Activated naive CD8-positive, alpha-beta T cell (primary cell): ENCODE measurements around the gene THSD4.

ENCODE experiments used
- H3K27ac Mint-ChIP-seq: one replicate; pipeline ENCODE4 v1.8.0; 2021; ENCODE audit warnings: mixed read lengths
- H3K27me3 Mint-ChIP-seq: one replicate; pipeline ENCODE4 v1.8.0; 2021; ENCODE audit warnings: mixed read lengths
- H3K36me3 Mint-ChIP-seq: one replicate; pipeline ENCODE4 v1.8.0; 2021; ENCODE audit warnings: mixed read lengths
- H3K4me1 Mint-ChIP-seq: one replicate; pipeline ENCODE4 v1.8.0; 2021; ENCODE audit warnings: low read depth, mixed read lengths
- H3K4me3 Mint-ChIP-seq: one replicate; pipeline ENCODE4 v1.8.0; 2021; ENCODE audit warnings: mild to moderate bottlenecking, mixed read lengths
- H3K9me3 Mint-ChIP-seq: one replicate; pipeline ENCODE4 v1.8.0; 2021; ENCODE audit warnings: low read depth, mixed read lengths

The THSD4 gene

DNA sequence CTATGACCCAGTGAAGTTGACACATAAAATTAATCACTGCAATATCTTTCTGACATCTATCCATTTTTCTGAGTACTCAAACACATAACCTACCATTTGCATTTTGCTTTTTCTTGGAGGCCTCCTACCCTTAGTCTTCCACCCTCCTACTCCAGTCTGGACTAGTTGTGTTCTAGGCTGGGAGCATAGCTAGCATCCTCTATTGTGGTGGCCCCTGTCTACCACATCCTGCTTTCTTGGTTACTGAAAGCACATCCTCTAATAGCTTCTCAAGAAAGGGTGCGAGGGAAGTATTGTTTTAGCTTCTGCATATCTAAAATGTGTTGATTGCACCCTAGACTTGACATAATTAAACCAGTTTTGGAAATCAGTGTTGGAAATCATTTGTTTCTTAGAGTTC is 176.5 kb downstream of the THSD4 start:
- Mint-ChIP-seq H3K4me3 (no peak overlapping the region), H3K36me3 (no peaks in the 10 kb centered on the region), H3K27ac (no peak overlapping the region), H3K9me3 (no peaks in the 10 kb centered on the region), H3K27me3 (peaks cover 4% of the 10 kb centered on the region), H3K4me1 (peaks cover 15% of the 10 kb centered on the region)

DNA sequence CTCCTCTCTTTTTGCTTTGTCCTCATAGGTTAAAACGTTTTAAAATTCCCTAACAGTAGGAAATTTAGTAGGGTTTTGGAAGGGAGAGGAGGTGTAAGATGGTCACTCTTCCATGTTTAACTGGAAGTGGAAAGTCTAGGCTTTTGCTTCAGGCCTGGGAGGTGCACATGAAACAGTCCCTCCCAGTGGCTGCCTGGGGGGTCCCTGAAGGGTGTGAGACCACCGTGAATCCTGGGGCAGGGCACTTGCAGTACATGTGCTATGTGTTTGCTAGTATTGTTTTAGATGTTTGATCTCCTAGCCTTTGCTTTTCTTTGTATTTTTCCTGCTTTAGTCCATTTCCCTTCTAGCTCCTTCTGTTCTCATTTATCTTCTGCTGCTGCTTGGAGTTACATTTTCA is 178.5 kb downstream of the THSD4 start:
- H3K27me3 Mint-ChIP-seq, result peaks cover 4% of the 10 kb centered on the region

DNA sequence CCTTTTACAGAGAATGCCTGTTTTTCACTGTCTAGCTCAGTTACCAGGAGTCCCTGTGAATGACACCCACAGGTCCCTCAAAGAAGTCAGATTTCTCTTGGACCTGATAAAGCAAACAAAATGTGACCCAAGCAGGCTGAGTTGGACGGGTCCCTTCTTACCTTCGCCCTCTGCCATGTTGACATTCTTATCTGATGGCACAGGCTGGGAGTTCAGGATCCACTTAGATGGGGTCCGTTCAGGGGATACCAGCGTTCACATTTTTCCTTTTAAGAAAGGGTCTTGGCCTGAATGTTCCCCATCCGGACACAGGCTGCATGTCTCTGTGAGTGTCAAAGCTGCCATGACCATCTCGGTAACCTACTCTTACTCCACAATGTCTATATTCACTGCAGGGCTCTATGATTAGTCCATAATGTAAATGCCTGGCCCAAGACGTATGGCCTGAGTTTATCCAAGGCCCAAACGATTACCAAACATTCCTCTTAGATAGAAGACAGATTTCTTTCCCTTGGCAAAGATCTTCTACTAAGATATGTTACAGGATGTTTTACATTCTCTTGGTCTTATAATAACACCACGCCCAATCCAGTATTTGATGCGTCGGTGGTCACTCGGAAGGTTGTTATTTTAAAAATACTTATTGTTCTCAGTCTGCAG is 179.1 kb downstream of the THSD4 start:
- Mint-ChIP-seq H3K4me1 (peaks cover 15% of the 10 kb centered on the region), H3K27me3 (peaks cover 4% of the 10 kb centered on the region), H3K27ac (no peak overlapping the region), H3K9me3 (no peaks in the 10 kb centered on the region), H3K4me3 (no peak overlapping the region), H3K36me3 (no peaks in the 10 kb centered on the region)

More for the DNA sequence above, 178.5 kb downstream of the THSD4 start:
- H3K27ac Mint-ChIP-seq, result no peak overlapping the region
- H3K9me3 Mint-ChIP-seq, result no peaks in the 10 kb centered on the region
- no peaks in the 10 kb centered on the region for H3K36me3 Mint-ChIP-seq
- H3K4me1 Mint-ChIP-seq, result peaks cover 15% of the 10 kb centered on the region
- H3K4me3 Mint-ChIP-seq, result no peak overlapping the region

GRCh38 chr15:71294911-71295602 is 179.8 kb downstream of the THSD4 start:
- Mint-ChIP-seq H3K36me3 (no peaks in the 10 kb centered on the region), H3K4me1 (peaks cover 15% of the 10 kb centered on the region), H3K27me3 (peaks cover 4% of the 10 kb centered on the region), H3K4me3 (no peak overlapping the region), H3K27ac (no peak overlapping the region), H3K9me3 (no peaks in the 10 kb centered on the region)

- no peak overlapping the region for H3K4me3 Mint-ChIP-seq
- no peaks in the 10 kb centered on the region for H3K36me3 Mint-ChIP-seq
- H3K4me1 Mint-ChIP-seq, result peaks cover 15% of the 10 kb centered on the region
- no peak overlapping the region for H3K27ac Mint-ChIP-seq
- peaks cover 4% of the 10 kb centered on the region for H3K27me3 Mint-ChIP-seq
- no peaks in the 10 kb centered on the region for H3K9me3 Mint-ChIP-seq
These were observed 180.5 kb downstream of the THSD4 start for GRCh38 chr15:71295603-71296314.

- Mint-ChIP-seq H3K9me3 (no peaks in the 10 kb centered on the region), H3K4me1 (peaks cover 13% of the 10 kb centered on the region), H3K27me3 (peaks cover 4% of the 10 kb centered on the region), H3K4me3 (no peak overlapping the region), H3K27ac (no peak overlapping the region), H3K36me3 (no peaks in the 10 kb centered on the region)
These were observed 181.0 kb downstream of the THSD4 start for GRCh38 chr15:71296315-71296679.

DNA sequence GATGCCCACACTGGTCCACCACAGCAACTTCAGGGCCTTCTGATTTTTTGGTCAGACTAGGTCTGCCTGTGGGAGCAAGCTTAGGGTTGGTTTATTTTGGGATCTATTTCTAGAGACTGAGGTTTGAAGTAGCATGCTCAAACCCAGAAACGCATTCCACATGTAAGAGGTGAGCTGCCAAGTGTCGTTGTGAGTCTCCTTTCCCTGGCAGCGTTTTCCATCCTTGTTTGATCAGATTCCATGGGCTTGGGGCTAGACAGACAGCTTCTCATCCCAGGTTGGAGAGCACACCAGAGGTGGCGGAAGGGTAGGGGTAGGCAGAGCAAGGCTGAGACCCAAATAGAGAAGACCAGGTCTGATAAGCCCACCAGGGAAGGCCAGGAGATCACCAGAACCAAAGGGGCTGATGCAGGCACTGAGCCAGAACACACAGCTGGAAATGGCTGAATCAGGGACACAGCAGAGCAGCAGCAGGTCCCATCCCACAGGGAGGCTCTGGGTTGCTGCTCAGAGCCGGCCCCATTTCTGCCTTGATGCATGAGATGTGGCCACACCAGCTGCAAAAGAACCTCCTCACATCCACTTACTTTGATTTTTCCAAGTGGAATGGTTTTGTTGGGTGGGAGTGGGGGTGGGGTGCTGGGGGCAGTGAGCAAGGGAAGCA is 186.8 kb downstream of the THSD4 start:
- Mint-ChIP-seq H3K4me3 (no peak overlapping the region), H3K36me3 (no peaks in the 10 kb centered on the region), H3K9me3 (no peaks in the 10 kb centered on the region), H3K27ac (no peak overlapping the region), H3K27me3 (peaks cover 2% of the 10 kb centered on the region), H3K4me1 (no peaks in the 10 kb centered on the region)

- Mint-ChIP-seq H3K36me3 (no peaks in the 10 kb centered on the region), H3K9me3 (no peaks in the 10 kb centered on the region), H3K4me1 (no peaks in the 10 kb centered on the region), H3K27ac (no peak overlapping the region), H3K4me3 (no peak overlapping the region), H3K27me3 (peaks cover 2% of the 10 kb centered on the region)
These were observed 187.7 kb downstream of the THSD4 start for GRCh38 chr15:71302861-71303410.

DNA sequence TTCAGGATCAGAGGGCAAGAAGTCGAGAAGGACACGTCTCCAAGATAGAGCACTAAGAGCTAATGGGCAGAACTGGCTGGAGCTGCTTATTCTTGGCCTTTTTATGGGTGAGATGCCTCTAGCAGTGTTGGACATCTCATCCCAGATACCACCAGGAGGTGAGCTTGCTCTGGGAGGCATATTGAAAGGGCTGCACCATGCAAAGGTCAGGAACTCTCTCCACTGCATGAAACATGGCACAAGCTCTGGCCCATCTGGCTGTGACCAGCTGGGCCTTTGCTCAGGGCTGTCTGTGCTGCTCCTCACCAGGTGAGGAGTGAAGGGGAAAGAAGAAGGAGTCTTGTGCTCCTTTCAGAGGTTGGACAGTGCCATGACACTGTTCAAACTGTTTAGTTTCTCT is 188.7 kb downstream of the THSD4 start:
- no peaks in the 10 kb centered on the region for H3K4me1 Mint-ChIP-seq
- H3K27me3 Mint-ChIP-seq, result peaks cover 2% of the 10 kb centered on the region
- H3K4me3 Mint-ChIP-seq, result no peak overlapping the region
- H3K9me3 Mint-ChIP-seq, result no peaks in the 10 kb centered on the region
- no peaks in the 10 kb centered on the region for H3K36me3 Mint-ChIP-seq
- no peak overlapping the region for H3K27ac Mint-ChIP-seq

GRCh38 chr15:71304681-71305080 is 189.4 kb downstream of the THSD4 start:
- H3K4me1 Mint-ChIP-seq, result no peaks in the 10 kb centered on the region
- peaks cover 2% of the 10 kb centered on the region for H3K27me3 Mint-ChIP-seq
- no peak overlapping the region for H3K4me3 Mint-ChIP-seq
- no peaks in the 10 kb centered on the region for H3K9me3 Mint-ChIP-seq
- no peaks in the 10 kb centered on the region for H3K36me3 Mint-ChIP-seq
- H3K27ac Mint-ChIP-seq, result no peak overlapping the region

DNA sequence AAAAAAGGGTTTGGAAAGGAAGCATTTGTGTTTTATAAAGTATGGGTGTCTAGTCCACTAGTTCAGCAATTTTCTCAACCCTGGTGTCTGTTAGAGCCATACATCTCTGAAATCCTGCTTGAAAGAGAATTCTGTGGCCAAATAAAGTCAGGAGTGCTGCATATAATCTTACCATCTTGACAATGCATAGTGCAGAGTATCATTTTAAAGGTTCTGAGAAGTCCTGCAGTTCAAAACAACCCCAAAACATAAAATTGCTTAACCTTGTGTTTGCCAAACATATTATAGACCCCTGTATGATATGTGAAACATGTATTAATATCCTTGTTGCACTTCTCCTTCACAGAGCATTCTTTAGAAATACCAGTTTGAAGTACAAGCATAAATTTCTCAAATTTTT is 191.3 kb downstream of the THSD4 start:
- Mint-ChIP-seq H3K27me3 (peaks cover 2% of the 10 kb centered on the region), H3K4me1 (no peaks in the 10 kb centered on the region), H3K27ac (no peak overlapping the region), H3K9me3 (no peaks in the 10 kb centered on the region), H3K36me3 (no peaks in the 10 kb centered on the region), H3K4me3 (no peak overlapping the region)

- no peaks in the 10 kb centered on the region for H3K36me3 Mint-ChIP-seq
- H3K27ac Mint-ChIP-seq, result no peak overlapping the region
- H3K4me3 Mint-ChIP-seq, result no peak overlapping the region
- peaks cover 3% of the 10 kb centered on the region for H3K9me3 Mint-ChIP-seq
- H3K4me1 Mint-ChIP-seq, result no peaks in the 10 kb centered on the region
- H3K27me3 Mint-ChIP-seq, result no peaks in the 10 kb centered on the region
These were observed 197.0 kb downstream of the THSD4 start for GRCh38 chr15:71312194-71312708.

DNA sequence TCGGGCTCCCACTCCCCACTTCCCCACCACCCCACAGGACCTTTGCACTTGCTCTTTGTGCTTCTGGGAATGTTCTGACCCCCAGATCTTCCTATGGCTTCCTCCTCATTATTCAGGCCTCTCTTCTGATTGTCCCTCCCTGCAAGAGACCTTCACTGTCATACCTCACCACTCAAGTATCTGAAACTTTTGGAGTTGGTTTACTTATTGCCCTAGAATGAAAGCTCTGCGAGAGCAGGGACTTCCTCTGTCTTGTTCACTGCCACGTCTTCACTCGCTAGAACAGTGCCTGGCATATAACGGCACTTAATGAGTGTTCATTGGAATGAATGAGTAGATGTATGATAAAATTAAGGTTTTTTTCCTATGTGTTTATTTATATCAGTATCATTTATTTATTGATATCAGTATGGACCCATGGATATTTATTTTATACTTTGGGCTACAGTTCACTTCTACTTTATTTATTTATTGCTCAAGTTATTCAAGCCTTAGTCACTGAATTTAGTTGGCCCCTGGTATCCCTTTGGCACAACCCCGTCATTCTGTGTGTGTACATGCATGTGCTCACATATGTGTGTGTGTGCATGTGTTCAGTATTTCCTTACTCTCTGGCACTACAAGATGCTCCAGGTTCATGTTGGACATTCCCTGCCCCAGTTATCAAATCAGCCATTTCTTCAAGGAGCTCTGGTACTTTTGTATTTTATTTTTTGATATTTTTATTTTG is 197.6 kb downstream of the THSD4 start:
- no peaks in the 10 kb centered on the region for H3K36me3 Mint-ChIP-seq
- H3K27me3 Mint-ChIP-seq, result no peaks in the 10 kb centered on the region
- H3K27ac Mint-ChIP-seq, result no peak overlapping the region
- no peak overlapping the region for H3K4me3 Mint-ChIP-seq
- H3K9me3 Mint-ChIP-seq, result peaks cover 5% of the 10 kb centered on the region
- H3K4me1 Mint-ChIP-seq, result no peaks in the 10 kb centered on the region

GRCh38 chr15:71313806-71314205 is 198.5 kb downstream of the THSD4 start:
- Mint-ChIP-seq H3K4me3 (no peak overlapping the region), H3K27me3 (no peaks in the 10 kb centered on the region), H3K36me3 (no peaks in the 10 kb centered on the region), H3K4me1 (no peaks in the 10 kb centered on the region), H3K27ac (no peak overlapping the region), H3K9me3 (peaks cover 5% of the 10 kb centered on the region)
